Gastroesophageal sphincter (tissue), 3 donors: ENCODE measurements around the gene LRP1B.

Experiments used
- CTCF ChIP-seq, 4 experiments: fragments of 200-600 bp in 2 of 4; fragments of 450-650 bp in 2 of 4; sonication (generic) in 1 of 4; IDR thresholded peaks; one replicate each; pipeline ENCODE4 v1.5.1; 2017 to 2019; ENCODE audit warnings: antibody characterized with exemption in 4 of 4, mild to moderate bottlenecking in 2 of 4, moderate library complexity in 2 of 4
- EP300 ChIP-seq: sonication (generic); formaldehyde crosslinking; IDR thresholded peaks from one replicate; pipeline ENCODE4 v1.6.1; 2017; ENCODE audit warnings: antibody characterized with exemption, mild to moderate bottlenecking
- POLR2A ChIP-seq, 2 donors: fragments of 450-650 bp; IDR thresholded peaks; one replicate each; pipeline ENCODE4 v1.6.1; 2017; ENCODE audit warnings: antibody characterized with exemption in 2 of 2, mild to moderate bottlenecking in 2 of 2, moderate library complexity in 1 of 2
- POLR2AphosphoS5 ChIP-seq: sonication (generic); formaldehyde crosslinking; IDR thresholded peaks from one replicate; pipeline ENCODE4 v1.6.1; 2017; ENCODE audit warnings: antibody characterized with exemption

DNA sequence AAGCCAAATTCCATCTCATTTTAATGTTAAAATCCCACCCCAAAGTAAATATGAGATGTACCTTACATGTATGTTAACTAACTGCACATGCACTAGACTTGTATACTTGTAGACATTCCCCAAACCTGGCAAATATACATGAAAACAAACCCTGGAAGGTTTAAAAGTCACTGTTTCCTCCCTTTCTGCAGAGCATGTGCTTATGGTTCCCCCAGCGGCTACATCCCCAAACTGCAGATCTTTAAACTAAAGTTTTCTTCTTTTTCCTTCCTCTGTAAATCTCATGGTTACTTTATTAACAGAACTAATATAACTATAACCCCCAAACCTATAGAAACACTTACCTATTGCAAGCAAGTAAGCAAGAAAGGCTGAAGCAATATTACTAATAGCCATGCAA is 731.5 kb downstream of the LRP1B start:
- TF ChIP-seq CTCF (IDR thresholded peaks at IDR 0.05) = no peak
- no peak for TF ChIP-seq POLR2AphosphoS5
- TF ChIP-seq POLR2A (IDR thresholded peaks at IDR 0.05) = no peak
- TF ChIP-seq EP300 = no peak
